ENCODE results near the gene KLHL20. TPM values are rescaled to one million over a fixed set of nuclear protein-coding genes. Genes with fewer than 3 reads are reported as not detected.
A peak's percentile ranks its signal among the peaks of the same experiment; 100 is the strongest.
"Not testable (repeated sequence)": the region's sequence is repeated elsewhere in the genome, so short reads cannot be mapped to it uniquely, and the experiment has no call there.

KLHL20 gene
- total RNA-seq, 1 donor from 2014 or later = 18.3 TPM

DNA sequence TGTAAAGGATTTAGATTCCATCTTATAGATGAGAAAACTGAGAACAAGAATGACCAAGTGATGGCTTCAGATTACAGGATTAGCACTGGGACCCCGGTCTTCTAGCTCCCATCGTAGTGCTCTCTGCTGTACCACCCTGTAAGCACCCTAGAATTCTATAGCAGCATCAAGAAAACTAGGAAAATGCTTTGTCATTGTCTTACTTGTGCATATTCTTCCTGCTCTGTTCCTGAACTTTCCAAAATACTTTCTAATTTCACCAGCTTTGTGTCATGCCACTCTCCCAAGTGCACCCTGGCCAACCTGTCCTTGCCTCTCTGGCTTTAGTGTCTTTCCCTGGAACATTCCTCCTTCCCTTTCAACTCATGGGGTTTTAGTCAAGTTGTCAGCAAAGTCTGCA lies 6.0 kb upstream of the KLHL20 start:
- Mint-ChIP-seq H3K27ac (no peak overlapping the region), H3K27me3 (ENCODE audit: insufficient read depth) (peaks cover 27% of the 10 kb centered on the region), H3K4me1 (ENCODE audit: low read depth) (no peaks in the 10 kb centered on the region), H3K9me3 (no peaks in the 10 kb centered on the region), H3K36me3 (ENCODE audit: low read depth) (no peaks in the 10 kb centered on the region), H3K4me3 (no peak overlapping the region)
- DNase-seq (ENCODE audit: low spot score) = no peak
- intact Hi-C loops (cut with micrococcal nuclease) = no loop called here

DNA sequence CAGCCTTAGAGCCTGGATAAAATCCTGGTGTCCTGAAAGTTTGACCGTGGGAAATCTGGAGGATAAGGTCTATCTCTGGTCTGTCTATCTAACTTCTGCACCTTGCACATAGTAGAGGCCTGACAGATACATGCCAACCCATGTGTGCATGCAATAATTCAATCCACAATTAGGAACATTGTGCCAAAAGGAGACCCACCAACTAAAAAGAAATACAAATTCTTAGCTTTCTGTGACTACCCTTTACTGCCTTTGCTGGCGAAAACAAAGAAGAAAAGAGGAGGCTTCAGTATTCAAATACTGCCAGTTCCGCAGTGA lies 381 bp upstream of the KLHL20 start:
- Mint-ChIP-seq H3K4me3 (peak overlapping the region; percentile 93), H3K27me3 (ENCODE audit: insufficient read depth) (peaks cover 15% of the 10 kb centered on the region), H3K36me3 (ENCODE audit: low read depth) (peaks cover 4% of the 10 kb centered on the region), H3K9me3 (peaks cover 6% of the 10 kb centered on the region), H3K4me1 (ENCODE audit: low read depth) (peaks cover 30% of the 10 kb centered on the region), H3K27ac (peak overlapping the region; percentile 98)
- DNase-seq (ENCODE audit: low spot score) = no peak
- intact Hi-C loops (cut with micrococcal nuclease) = loop anchor here (1.0 to 2.0 kb wide), 5 partner anchors 154 to 972 kb away; partner anchors contain the start of genes RABGAP1L, RC3H1 and ZBTB37

DNA sequence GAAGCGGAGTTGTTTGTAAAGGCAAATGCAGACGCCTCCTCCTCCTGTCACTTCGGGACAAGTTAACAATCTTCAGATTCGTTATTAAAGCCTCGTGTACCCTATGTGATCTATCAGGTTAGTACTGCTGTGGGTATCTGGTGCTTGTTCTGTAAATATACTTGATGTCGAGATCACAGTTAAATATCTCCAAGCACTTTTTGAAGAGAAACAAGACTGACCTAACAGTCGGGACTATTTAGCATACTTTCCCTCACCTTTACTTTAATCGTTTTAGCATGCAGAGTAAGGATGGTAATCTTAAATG lies 710 bp downstream of the KLHL20 start:
- H3K9me3 Mint-ChIP-seq = peaks cover 6% of the 10 kb centered on the region
- H3K27me3 Mint-ChIP-seq (ENCODE audit: insufficient read depth) = peaks cover 12% of the 10 kb centered on the region
- intact Hi-C loops (cut with micrococcal nuclease) = loop anchor here (1.0 to 2.0 kb wide), 8 partner anchors 109 to 1183 kb away; partner anchors contain the start of genes CENPL, DARS2, PRDX6 and RABGAP1L
- peak overlapping the region; percentile 98 for H3K27ac Mint-ChIP-seq
- H3K4me3 Mint-ChIP-seq = peak overlapping the region; percentile 93
- no peak for DNase-seq (ENCODE audit: low spot score)
- peaks cover 34% of the 10 kb centered on the region for H3K4me1 Mint-ChIP-seq (ENCODE audit: low read depth)
- peaks cover 8% of the 10 kb centered on the region for H3K36me3 Mint-ChIP-seq (ENCODE audit: low read depth)

DNA sequence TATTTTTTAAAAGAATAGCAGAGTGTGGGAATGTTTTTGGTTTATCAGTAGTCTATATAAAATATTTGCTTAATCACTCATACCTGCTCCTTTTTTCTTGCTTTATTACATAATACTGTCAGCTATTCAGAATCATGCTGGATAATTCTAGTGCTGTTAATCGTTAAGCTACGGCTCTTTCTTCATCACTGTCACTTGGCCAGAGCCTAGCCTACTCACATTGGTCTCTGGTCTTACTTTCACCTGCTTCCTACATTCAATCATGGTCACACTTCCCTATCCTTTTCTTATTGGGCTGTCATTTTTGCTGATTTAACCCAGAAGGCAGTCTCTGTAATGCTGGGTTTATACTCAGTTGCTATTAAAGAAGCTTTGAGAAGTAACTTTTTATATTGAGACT lies 2.5 kb downstream of the KLHL20 start:
- H3K27ac Mint-ChIP-seq = no peak overlapping the region
- no peak for DNase-seq (ENCODE audit: low spot score)
- intact Hi-C loops (cut with micrococcal nuclease) = no loop called here
- peaks cover 6% of the 10 kb centered on the region for H3K9me3 Mint-ChIP-seq
- peaks cover 2% of the 10 kb centered on the region for H3K27me3 Mint-ChIP-seq (ENCODE audit: insufficient read depth)
- H3K4me1 Mint-ChIP-seq (ENCODE audit: low read depth) = peaks cover 48% of the 10 kb centered on the region
- peak overlapping the region; percentile 11 for H3K4me3 Mint-ChIP-seq
- H3K36me3 Mint-ChIP-seq (ENCODE audit: low read depth) = peaks cover 21% of the 10 kb centered on the region

DNA sequence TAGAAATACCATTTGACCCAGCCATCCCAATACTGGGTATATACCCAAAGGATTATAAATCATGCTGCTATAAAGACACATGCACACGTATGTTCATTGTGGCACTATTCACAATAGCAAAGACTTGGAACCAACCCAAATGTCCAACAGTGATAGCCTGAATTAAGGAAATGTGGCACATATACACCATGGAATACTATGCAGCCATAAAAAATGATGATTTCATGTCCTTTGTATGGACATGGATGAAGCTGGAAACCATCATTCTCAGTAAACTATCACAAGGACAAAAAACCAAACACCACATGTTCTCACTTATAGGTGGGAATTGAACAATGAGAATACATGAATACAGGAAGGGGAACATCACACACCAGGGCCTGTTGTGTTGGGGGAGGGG lies 16.6 kb downstream of the KLHL20 start:
- H3K27me3 Mint-ChIP-seq (ENCODE audit: insufficient read depth); intact Hi-C loops (cut with micrococcal nuclease); DNase-seq (ENCODE audit: low spot score); H3K27ac Mint-ChIP-seq; H3K4me3 Mint-ChIP-seq; H3K4me1 Mint-ChIP-seq (ENCODE audit: low read depth): not testable (repeated sequence)
- H3K36me3 Mint-ChIP-seq (ENCODE audit: low read depth) = peaks cover 38% of the 10 kb centered on the region
- peaks cover 14% of the 10 kb centered on the region for H3K9me3 Mint-ChIP-seq

DNA sequence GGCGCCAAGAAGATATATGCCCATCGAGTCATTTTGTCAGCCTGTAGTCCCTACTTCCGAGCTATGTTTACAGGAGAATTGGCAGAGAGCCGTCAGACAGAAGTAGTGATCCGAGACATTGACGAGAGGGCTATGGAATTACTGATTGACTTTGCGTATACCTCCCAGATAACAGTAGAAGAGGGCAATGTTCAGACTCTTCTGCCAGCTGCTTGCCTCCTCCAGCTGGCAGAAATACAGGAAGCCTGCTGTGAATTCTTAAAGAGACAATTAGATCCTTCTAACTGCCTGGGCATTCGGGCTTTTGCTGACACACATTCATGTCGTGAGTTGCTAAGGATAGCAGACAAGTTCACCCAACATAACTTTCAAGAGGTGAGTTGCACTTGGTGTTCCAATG lies 19.1 kb downstream of the KLHL20 start:
- Mint-ChIP-seq H3K4me1 (ENCODE audit: low read depth) (peaks cover 19% of the 10 kb centered on the region), H3K27ac (no peak overlapping the region), H3K36me3 (ENCODE audit: low read depth) (peaks cover 33% of the 10 kb centered on the region), H3K9me3 (no peaks in the 10 kb centered on the region), H3K4me3 (no peak overlapping the region), H3K27me3 (ENCODE audit: insufficient read depth) (no peaks in the 10 kb centered on the region)
- intact Hi-C loops (cut with micrococcal nuclease) = no loop called here
- DNase-seq (ENCODE audit: low spot score) = no peak

DNA sequence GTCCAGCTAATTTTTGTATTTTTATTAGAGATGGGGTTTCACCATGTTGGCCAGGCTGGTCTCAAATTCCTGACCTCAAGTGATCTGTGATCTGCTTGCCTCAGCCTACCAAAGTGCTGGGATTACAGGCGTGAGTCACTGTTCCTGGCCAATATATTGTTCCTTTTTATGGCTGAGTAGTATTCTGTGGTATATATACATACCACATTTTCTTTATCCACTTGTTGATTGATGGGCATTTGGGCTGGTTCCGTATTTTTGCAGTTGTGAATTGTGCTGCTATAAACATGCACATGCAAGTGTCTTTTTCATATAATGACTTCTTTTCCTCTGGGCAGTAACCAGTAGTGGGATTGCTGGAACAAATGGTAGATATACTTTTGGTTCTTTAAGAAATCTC lies 21.3 kb downstream of the KLHL20 start:
- H3K9me3 Mint-ChIP-seq; H3K4me3 Mint-ChIP-seq; intact Hi-C loops (cut with micrococcal nuclease); H3K27ac Mint-ChIP-seq; DNase-seq (ENCODE audit: low spot score); H3K27me3 Mint-ChIP-seq (ENCODE audit: insufficient read depth): not testable (repeated sequence)
- peaks cover 19% of the 10 kb centered on the region for H3K4me1 Mint-ChIP-seq (ENCODE audit: low read depth)
- H3K36me3 Mint-ChIP-seq (ENCODE audit: low read depth) = peaks cover 38% of the 10 kb centered on the region

DNA sequence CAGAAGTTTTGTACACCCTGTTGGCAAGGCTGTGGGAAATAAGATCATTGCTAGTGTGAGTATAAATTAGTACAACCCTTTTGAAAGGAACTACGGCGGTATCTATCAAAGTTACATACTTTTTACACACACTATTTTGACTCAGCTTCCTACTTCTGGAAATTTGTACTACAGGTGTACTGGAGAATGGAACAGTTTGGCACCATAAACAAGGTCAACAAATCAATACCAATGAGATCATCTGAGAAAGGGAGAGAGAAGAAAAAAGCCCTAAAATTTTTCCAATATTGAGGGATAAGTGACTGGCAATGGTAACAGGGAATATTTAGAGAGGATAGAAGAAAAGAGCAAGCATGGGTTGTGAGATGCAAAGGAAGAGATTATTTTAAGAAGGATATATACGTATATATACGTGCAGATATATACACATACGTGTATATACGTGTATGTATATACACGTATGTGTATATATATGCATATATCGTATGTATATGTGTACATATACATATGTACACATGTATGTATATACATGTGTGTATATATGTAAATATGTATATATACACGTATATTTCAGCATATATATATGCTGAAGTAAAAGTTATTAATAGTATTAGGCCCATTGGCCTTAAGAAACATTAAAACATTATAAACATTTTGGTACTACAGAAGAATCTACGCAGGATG lies 27.6 kb downstream of the KLHL20 start:
- no peaks in the 10 kb centered on the region for H3K27me3 Mint-ChIP-seq (ENCODE audit: insufficient read depth)
- DNase-seq (ENCODE audit: low spot score) = no peak
- intact Hi-C loops (cut with micrococcal nuclease) = no loop called here
- H3K4me1 Mint-ChIP-seq (ENCODE audit: low read depth) = peaks cover 13% of the 10 kb centered on the region
- H3K36me3 Mint-ChIP-seq (ENCODE audit: low read depth) = peaks cover 26% of the 10 kb centered on the region
- no peak overlapping the region for H3K4me3 Mint-ChIP-seq
- H3K27ac Mint-ChIP-seq = no peak overlapping the region
- H3K9me3 Mint-ChIP-seq = no peaks in the 10 kb centered on the region

DNA sequence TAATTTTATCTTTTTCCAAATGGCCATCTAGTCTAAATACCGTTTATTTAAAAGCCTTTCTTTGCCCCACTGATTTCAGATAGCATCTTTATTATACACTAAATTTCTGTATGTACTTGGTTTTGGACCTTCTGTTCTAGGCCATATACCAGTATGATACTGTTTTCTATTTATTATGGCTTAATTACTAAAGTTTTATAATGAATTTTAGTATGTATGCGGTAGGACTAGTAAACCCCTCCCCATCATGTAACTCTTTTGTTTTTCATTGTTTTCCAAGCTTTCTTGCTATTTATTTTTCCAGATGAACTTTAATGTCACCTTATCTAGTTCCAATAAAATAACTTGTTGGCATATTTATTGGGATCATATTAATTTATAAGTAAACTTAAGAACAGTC lies 29.9 kb downstream of the KLHL20 start:
- intact Hi-C loops (cut with micrococcal nuclease) = no loop called here
- H3K27ac Mint-ChIP-seq = no peak overlapping the region
- no peaks in the 10 kb centered on the region for H3K27me3 Mint-ChIP-seq (ENCODE audit: insufficient read depth)
- DNase-seq (ENCODE audit: low spot score) = no peak
- H3K9me3 Mint-ChIP-seq = no peaks in the 10 kb centered on the region
- peaks cover 23% of the 10 kb centered on the region for H3K36me3 Mint-ChIP-seq (ENCODE audit: low read depth)
- no peak overlapping the region for H3K4me3 Mint-ChIP-seq
- H3K4me1 Mint-ChIP-seq (ENCODE audit: low read depth) = no peaks in the 10 kb centered on the region

DNA sequence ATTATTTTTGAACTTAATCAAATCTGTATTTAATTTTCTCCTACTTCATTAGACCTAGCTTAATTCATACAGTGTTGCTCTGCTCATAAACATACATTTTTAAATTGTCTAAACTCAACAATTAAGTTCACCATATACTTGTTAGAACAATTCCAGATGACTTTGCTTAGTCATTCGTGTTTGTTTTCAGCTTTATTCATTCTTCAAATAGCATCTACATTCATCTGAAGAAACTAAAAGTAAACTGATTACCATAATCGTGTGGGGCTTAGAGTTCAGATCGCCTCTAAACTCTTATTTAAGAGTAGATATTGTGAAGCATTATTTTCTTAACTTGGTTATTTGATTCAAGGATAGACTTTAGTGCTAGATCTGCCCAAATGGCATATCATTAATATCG lies 34.4 kb downstream of the KLHL20 start:
- Mint-ChIP-seq H3K36me3 (ENCODE audit: low read depth) (peaks cover 12% of the 10 kb centered on the region), H3K4me1 (ENCODE audit: low read depth) (no peaks in the 10 kb centered on the region), H3K27me3 (ENCODE audit: insufficient read depth) (no peaks in the 10 kb centered on the region), H3K27ac (no peak overlapping the region), H3K4me3 (no peak overlapping the region), H3K9me3 (no peaks in the 10 kb centered on the region)
- no peak for DNase-seq (ENCODE audit: low spot score)
- intact Hi-C loops (cut with micrococcal nuclease) = no loop called here

DNA sequence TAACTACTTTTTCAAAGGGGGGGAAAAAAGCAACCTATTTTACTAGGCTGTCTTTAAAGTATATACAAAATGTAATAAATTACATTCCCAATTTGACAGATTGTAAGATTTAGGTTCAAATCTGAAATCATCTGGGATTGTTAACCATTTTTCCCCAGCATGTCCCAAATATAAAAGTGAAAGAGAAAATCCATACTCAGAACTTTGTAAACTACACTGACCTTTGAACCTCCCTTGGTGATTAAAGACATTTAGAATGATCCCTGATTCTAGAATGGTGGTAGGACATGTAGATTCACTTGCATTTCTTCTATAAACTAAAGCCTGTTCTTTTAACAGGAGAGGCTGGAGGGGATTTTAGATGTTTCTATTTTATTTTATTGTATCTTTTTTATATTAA lies 39.0 kb downstream of the KLHL20 start:
- no peaks in the 10 kb centered on the region for H3K27me3 Mint-ChIP-seq (ENCODE audit: insufficient read depth)
- H3K4me3 Mint-ChIP-seq = no peak overlapping the region
- DNase-seq (ENCODE audit: low spot score) = no peak
- H3K36me3 Mint-ChIP-seq (ENCODE audit: low read depth) = peaks cover 33% of the 10 kb centered on the region
- no peaks in the 10 kb centered on the region for H3K9me3 Mint-ChIP-seq
- H3K27ac Mint-ChIP-seq = no peak overlapping the region
- intact Hi-C loops (cut with micrococcal nuclease) = no loop called here
- no peaks in the 10 kb centered on the region for H3K4me1 Mint-ChIP-seq (ENCODE audit: low read depth)

DNA sequence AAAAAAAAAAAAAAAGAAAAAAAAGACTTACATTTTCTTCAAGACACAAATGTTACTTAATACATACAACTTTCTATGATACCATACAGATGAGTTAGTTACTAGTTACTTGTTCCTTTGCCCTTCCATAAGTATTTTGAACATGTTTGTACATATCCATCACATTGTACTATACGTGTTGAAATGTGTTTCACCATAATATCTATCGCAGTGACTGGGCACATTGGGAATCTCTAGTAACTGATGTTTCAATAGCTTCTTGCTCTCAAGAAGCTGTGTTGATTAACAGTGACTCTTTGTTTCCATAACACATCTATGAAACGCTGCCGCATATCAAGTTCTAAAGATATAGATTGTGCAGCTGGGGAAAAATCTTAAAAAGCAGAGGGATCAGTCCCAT lies 42.9 kb downstream of the KLHL20 start:
- Mint-ChIP-seq H3K4me1 (ENCODE audit: low read depth) (peaks cover 9% of the 10 kb centered on the region), H3K27me3 (ENCODE audit: insufficient read depth) (no peaks in the 10 kb centered on the region), H3K27ac (no peak overlapping the region), H3K4me3 (no peak overlapping the region), H3K9me3 (peaks cover 32% of the 10 kb centered on the region), H3K36me3 (ENCODE audit: low read depth) (peaks cover 59% of the 10 kb centered on the region)
- DNase-seq (ENCODE audit: low spot score) = no peak
- intact Hi-C loops (cut with micrococcal nuclease) = no loop called here

DNA sequence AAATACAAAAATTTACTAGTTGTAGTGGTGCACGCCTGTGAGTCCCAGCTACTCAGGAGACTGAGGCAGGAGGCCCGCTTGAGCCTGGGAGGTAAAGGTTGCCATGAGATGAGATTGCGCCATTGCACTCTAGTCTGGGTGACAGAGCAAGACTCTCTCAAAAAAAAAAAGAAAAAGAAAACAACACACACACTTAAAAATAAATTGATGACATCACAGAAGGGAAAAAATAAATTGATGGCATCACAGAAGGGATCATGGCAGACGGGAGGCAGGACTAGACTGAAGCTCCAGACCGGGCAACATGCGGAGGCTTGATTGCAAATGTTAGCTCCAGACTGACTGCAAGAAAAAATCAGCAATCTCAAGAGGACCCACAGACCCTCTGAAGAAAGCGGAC lies 43.3 kb downstream of the KLHL20 start:
- H3K27me3 Mint-ChIP-seq (ENCODE audit: insufficient read depth) = no peaks in the 10 kb centered on the region

DNA sequence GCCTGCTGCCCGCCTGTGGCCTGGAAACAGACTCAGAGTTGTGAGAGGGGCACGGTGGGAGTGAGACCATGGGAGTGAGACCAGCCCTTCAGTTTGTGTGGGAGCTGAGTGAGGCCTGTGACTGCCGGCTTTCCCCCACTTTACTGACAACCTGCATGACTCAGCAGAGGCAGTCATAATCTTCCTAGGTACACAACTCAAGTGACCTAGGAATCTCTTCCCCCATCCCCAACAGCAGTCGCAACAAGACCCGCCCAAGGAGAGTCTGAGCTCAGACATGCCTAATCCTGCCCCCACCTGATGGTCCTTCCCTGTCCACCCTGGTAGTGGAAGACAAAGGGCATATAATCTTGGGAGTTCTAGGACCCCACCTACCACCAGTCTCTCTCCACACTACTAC lies 44.2 kb downstream of the KLHL20 start:
- intact Hi-C loops (cut with micrococcal nuclease) = no loop called here
- no peak overlapping the region for H3K27ac Mint-ChIP-seq
- H3K9me3 Mint-ChIP-seq = peaks cover 45% of the 10 kb centered on the region
- H3K4me3 Mint-ChIP-seq = no peak overlapping the region
- H3K27me3 Mint-ChIP-seq (ENCODE audit: insufficient read depth) = no peaks in the 10 kb centered on the region
- peaks cover 70% of the 10 kb centered on the region for H3K36me3 Mint-ChIP-seq (ENCODE audit: low read depth)
- H3K4me1 Mint-ChIP-seq (ENCODE audit: low read depth) = peaks cover 9% of the 10 kb centered on the region
- no peak for DNase-seq (ENCODE audit: low spot score)

More for the DNA sequence above, 43.3 kb downstream of the KLHL20 start:
- Mint-ChIP-seq H3K36me3 (ENCODE audit: low read depth) (peaks cover 63% of the 10 kb centered on the region), H3K27ac (no peak overlapping the region), H3K4me1 (ENCODE audit: low read depth) (peaks cover 9% of the 10 kb centered on the region), H3K9me3 (peaks cover 37% of the 10 kb centered on the region), H3K4me3 (no peak overlapping the region)
- no peak for DNase-seq (ENCODE audit: low spot score)
- intact Hi-C loops (cut with micrococcal nuclease) = no loop called here

All from activated T-helper 1 cell treated with anti-CD3 and anti-CD28 coated beads, Interleukin-12 subunit alpha, Interleukin-12 subunit beta, Interleukin-2, Interleukin-4 antibody, amounts not matched to agents 30 ng/mL and 10 ng/mL and 1 ng/mL, durations not matched to agents 14 hours and 24 hours and 36 hours (primary cell).